ENCODE results near the gene NPHP1. TPM values are rescaled to one million over a fixed set of nuclear protein-coding genes. Genes with fewer than 3 reads are reported as not detected.
"Not testable (repeated sequence)": the region's sequence is repeated elsewhere in the genome, so short reads cannot be mapped to it uniquely, and the experiment has no call there.

NPHP1 gene
- total RNA-seq, 1 donor from 2014 or later = 4.8 TPM

- no peak for DNase-seq (ENCODE audit: low spot score)
- intact Hi-C loops (cut with DNase I) = no loop called here
Measured at GRCh38 chr2:110205660-110206455, 1.0 kb upstream of the NPHP1 start.

GRCh38 chr2:110198016-110198415, 6.8 kb downstream of the NPHP1 start:
- intact Hi-C loops (cut with DNase I) = no loop called here

GRCh38 chr2:110197452-110197851, 7.4 kb downstream of the NPHP1 start:
- intact Hi-C loops (cut with DNase I) = no loop called here
- no peak for DNase-seq (ENCODE audit: low spot score)

More at GRCh38 chr2:110198016-110198415, 6.8 kb downstream of the NPHP1 start:
- DNase-seq (ENCODE audit: low spot score) = no peak

GRCh38 chr2:110190169-110190568, 14.6 kb downstream of the NPHP1 start:
- DNase-seq (ENCODE audit: low spot score); intact Hi-C loops (cut with DNase I): not testable (repeated sequence)

GRCh38 chr2:110182449-110182848, 22.4 kb downstream of the NPHP1 start:
- intact Hi-C loops (cut with DNase I) = no loop called here
- no peak for DNase-seq (ENCODE audit: low spot score)

- intact Hi-C loops (cut with DNase I) = no loop called here
- no peak for DNase-seq (ENCODE audit: low spot score)
Measured at GRCh38 chr2:110180036-110180435, 24.8 kb downstream of the NPHP1 start.

- DNase-seq (ENCODE audit: low spot score) = no peak
Measured at GRCh38 chr2:110173523-110173922, 31.3 kb downstream of the NPHP1 start.

GRCh38 chr2:110172506-110172905, 32.3 kb downstream of the NPHP1 start:
- intact Hi-C loops (cut with DNase I) = no loop called here
- DNase-seq (ENCODE audit: low spot score) = no peak

More at GRCh38 chr2:110173523-110173922, 31.3 kb downstream of the NPHP1 start:
- intact Hi-C loops (cut with DNase I) = no loop called here

GRCh38 chr2:110170102-110170501, 34.7 kb downstream of the NPHP1 start:
- intact Hi-C loops (cut with DNase I) = no loop called here

GRCh38 chr2:110167326-110168000, 37.4 kb downstream of the NPHP1 start:
- intact Hi-C loops (cut with DNase I) = no loop called here
- no peak for DNase-seq (ENCODE audit: low spot score)

More at GRCh38 chr2:110170102-110170501, 34.7 kb downstream of the NPHP1 start:
- DNase-seq (ENCODE audit: low spot score) = no peak

- intact Hi-C loops (cut with DNase I) = no loop called here
- DNase-seq (ENCODE audit: low spot score) = no peak
Measured at GRCh38 chr2:110166266-110166665, 38.5 kb downstream of the NPHP1 start.

- no peak for DNase-seq (ENCODE audit: low spot score)
Measured at GRCh38 chr2:110157153-110157793, 47.5 kb downstream of the NPHP1 start.

GRCh38 chr2:110154828-110155227, 50.0 kb downstream of the NPHP1 start:
- DNase-seq (ENCODE audit: low spot score); intact Hi-C loops (cut with DNase I): not testable (repeated sequence)

More at GRCh38 chr2:110157153-110157793, 47.5 kb downstream of the NPHP1 start:
- intact Hi-C loops (cut with DNase I) = no loop called here

- intact Hi-C loops (cut with DNase I); DNase-seq (ENCODE audit: low spot score): not testable (repeated sequence)
Measured at GRCh38 chr2:110154188-110154587, 50.6 kb downstream of the NPHP1 start.

GRCh38 chr2:110153416-110153815, 51.4 kb downstream of the NPHP1 start:
- intact Hi-C loops (cut with DNase I) = no loop called here

GRCh38 chr2:110152943-110153342, 51.9 kb downstream of the NPHP1 start:
- no peak for DNase-seq (ENCODE audit: low spot score)
- intact Hi-C loops (cut with DNase I) = no loop called here

More at GRCh38 chr2:110153416-110153815, 51.4 kb downstream of the NPHP1 start:
- no peak for DNase-seq (ENCODE audit: low spot score)

- intact Hi-C loops (cut with DNase I) = no loop called here
- no peak for DNase-seq (ENCODE audit: low spot score)
Measured at GRCh38 chr2:110149330-110150220, 55.2 kb downstream of the NPHP1 start.

- intact Hi-C loops (cut with DNase I) = loop anchor here (2.0 kb wide), 1 partner anchor 20 kb away; no protein-coding TSS in a partner anchor
- no peak for DNase-seq (ENCODE audit: low spot score)
Measured at GRCh38 chr2:110146945-110147332, 57.9 kb downstream of the NPHP1 start.

Measured in cardiac septum (tissue), 1 donor.